Tibial artery (tissue), 4 donors: ENCODE results near the gene SLC15A1.

Experiments used
- DNase-seq, 2 donors: peaks; one replicate each; pipeline ENCODE4 v3.0.0-alpha.2; 2019
- H3K27ac ChIP-seq, 2 donors: fragments of 200-600 bp; sonication (generic) in 1 of 2; 1 replicate in 1 of 2; 2 replicates in 1 of 2; pipeline ENCODE4 v1.5.1; 2018 to 2019; ENCODE audit warnings: mild to moderate bottlenecking in 1 of 2
- H3K27me3 ChIP-seq, 2 donors: fragments of 200-600 bp; sonication (generic) in 1 of 2; one replicate each; pipeline versions ENCODE4 v1.5.1 to v1.6.0; 2016 to 2019
- H3K36me3 ChIP-seq, 3 donors: fragments of 200-600 bp; sonication (generic) in 2 of 3; one replicate each; pipeline ENCODE4 v1.5.1; 2016 to 2019; ENCODE audit warnings: mild to moderate bottlenecking in 2 of 3
- H3K4me1 ChIP-seq, 4 donors: fragments of 200-600 bp; sonication (generic) in 2 of 4; 1 replicate in 3 of 4; 2 replicates in 1 of 4; pipeline ENCODE4 v1.5.1; 2016 to 2019
- H3K4me3 ChIP-seq, 2 donors: fragments of 200-600 bp; sonication (generic) in 1 of 2; 1 replicate in 1 of 2; 2 replicates in 1 of 2; pipeline ENCODE4 v1.5.1; 2018 to 2019; ENCODE audit warnings: mild to moderate bottlenecking in 2 of 2
- H3K9me3 ChIP-seq, 3 donors: fragments of 200-600 bp; sonication (generic) in 1 of 3; one replicate each; pipeline ENCODE4 v1.5.1; 2016 to 2019
- intact Hi-C: fragments of 100-400 bp; cut with DNase I; formaldehyde crosslinking; loops from one replicate; pipeline ENCODE4 v1.15.0; 2023; ENCODE audit warnings: low total_unique reads
- TF ChIP-seq, protein P1 (sequence below), 2 experiments: fragments of 200-600 bp in 1 of 2; fragments of 450-650 bp in 1 of 2; IDR thresholded peaks; one replicate each; pipeline ENCODE4 v1.5.1; 2017 to 2019; ENCODE audit warnings: antibody characterized with exemption in 2 of 2, mild to moderate bottlenecking in 1 of 2, moderate library complexity in 1 of 2

The SLC15A1 gene

DNA sequence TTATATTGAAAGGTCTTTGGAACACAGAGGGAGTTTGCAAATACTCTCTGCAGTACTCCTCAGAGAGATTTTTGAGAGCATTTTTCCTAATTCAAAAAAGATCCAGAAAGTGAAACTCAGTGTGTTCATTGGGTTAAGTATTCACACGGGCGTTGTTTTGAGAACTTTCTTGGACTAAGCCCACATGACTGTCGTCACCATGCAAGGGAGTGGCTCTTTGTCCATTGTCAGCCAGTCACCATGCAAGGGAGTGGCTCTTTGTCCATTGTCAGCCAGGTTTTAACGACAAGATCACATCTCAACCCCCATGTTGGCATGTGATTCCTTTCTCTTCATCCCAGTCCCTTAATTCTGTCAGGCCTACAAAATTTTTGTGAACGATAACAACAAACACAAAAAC is 94.3 kb downstream of the SLC15A1 start:
- Histone ChIP-seq H3K36me3 (no peaks in the 10 kb centered on the region), H3K9me3 (no peaks in the 10 kb centered on the region), H3K27me3 (peaks cover 0 to 4% of the 10 kb centered on the region in 2 donors), H3K4me3 (no peak overlapping the region), H3K4me1 (no peaks in the 10 kb centered on the region), H3K27ac (no peak overlapping the region)
- TF ChIP-seq, protein P1, sequence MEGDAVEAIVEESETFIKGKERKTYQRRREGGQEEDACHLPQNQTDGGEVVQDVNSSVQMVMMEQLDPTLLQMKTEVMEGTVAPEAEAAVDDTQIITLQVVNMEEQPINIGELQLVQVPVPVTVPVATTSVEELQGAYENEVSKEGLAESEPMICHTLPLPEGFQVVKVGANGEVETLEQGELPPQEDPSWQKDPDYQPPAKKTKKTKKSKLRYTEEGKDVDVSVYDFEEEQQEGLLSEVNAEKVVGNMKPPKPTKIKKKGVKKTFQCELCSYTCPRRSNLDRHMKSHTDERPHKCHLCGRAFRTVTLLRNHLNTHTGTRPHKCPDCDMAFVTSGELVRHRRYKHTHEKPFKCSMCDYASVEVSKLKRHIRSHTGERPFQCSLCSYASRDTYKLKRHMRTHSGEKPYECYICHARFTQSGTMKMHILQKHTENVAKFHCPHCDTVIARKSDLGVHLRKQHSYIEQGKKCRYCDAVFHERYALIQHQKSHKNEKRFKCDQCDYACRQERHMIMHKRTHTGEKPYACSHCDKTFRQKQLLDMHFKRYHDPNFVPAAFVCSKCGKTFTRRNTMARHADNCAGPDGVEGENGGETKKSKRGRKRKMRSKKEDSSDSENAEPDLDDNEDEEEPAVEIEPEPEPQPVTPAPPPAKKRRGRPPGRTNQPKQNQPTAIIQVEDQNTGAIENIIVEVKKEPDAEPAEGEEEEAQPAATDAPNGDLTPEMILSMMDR (IDR thresholded peaks at IDR 0.05): no peak
- intact Hi-C loops: loop anchor here (10.0 kb wide), 2 partner anchors 73 to 523 kb away; no protein-coding TSS in a partner anchor
- no peak for DNase-seq

DNA sequence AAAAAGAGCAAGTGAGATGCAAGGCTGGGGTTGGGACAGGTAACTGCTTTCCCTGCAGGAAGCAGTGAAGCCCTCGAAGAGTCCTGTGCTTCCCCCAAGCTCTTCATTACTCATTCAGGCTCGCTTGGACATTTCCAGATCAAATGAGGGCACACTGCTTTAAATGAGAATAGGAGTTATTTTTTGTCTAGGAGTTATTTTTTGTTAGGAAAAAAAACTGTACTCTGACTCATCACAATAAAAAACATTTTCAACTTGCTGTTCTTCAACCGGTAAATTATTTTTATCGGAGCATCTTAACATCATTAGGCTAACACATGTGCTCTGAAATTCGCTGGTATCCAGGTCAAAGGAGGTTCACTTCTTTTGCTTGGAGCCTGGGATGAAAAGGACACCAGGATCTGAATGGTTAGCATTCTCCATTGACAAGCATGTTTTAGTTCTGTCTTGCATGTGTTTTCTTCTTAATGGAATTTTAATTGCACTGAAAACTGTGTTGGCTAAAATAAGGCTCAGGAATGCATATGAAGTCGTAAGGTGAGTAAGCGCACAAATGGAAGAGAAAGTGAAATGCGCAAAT is 94.9 kb downstream of the SLC15A1 start:
- no peaks in the 10 kb centered on the region for H3K36me3 ChIP-seq
- no peaks in the 10 kb centered on the region for H3K9me3 ChIP-seq
- no peak overlapping the region for H3K4me3 ChIP-seq
- TF ChIP-seq, protein P1 (IDR thresholded peaks at IDR 0.05): no peak
- no peaks in the 10 kb centered on the region for H3K4me1 ChIP-seq
- H3K27me3 ChIP-seq: peaks cover 0 to 4% of the 10 kb centered on the region in 2 donors
- no peak for DNase-seq
- intact Hi-C loops: loop anchor here (10.0 kb wide), 2 partner anchors 73 to 523 kb away; no protein-coding TSS in a partner anchor
- H3K27ac ChIP-seq: no peak overlapping the region

DNA sequence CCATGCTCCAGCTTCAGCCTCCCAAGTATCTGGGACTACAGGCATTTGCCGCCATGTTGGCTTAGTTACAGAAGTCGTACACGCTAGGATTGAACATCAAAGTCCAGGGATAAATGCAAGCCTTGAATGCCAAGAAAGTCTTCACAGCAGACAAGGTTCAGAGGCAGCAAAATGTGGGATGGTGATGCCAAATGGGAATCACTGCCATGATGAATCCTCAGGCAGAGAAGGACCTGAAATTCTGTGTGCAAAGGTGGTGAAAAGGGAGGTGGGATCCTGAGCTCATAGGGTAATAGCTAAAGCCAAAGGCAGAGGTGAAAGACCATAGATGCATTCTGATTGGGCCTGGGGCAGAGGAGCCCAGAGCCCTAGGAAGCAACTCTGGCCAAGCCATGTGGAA is 96.2 kb downstream of the SLC15A1 start:
- H3K4me1 ChIP-seq: no peaks in the 10 kb centered on the region
- no peak overlapping the region for H3K4me3 ChIP-seq
- H3K9me3 ChIP-seq: no peaks in the 10 kb centered on the region
- TF ChIP-seq, protein P1 (IDR thresholded peaks at IDR 0.05): no peak
- no peak for DNase-seq
- no peaks in the 10 kb centered on the region for H3K36me3 ChIP-seq
- H3K27ac ChIP-seq: no peak overlapping the region
- H3K27me3 ChIP-seq: peaks cover 0 to 4% of the 10 kb centered on the region in 2 donors
- intact Hi-C loops: loop anchor here (10.0 kb wide), 2 partner anchors 71 to 521 kb away; no protein-coding TSS in a partner anchor

DNA sequence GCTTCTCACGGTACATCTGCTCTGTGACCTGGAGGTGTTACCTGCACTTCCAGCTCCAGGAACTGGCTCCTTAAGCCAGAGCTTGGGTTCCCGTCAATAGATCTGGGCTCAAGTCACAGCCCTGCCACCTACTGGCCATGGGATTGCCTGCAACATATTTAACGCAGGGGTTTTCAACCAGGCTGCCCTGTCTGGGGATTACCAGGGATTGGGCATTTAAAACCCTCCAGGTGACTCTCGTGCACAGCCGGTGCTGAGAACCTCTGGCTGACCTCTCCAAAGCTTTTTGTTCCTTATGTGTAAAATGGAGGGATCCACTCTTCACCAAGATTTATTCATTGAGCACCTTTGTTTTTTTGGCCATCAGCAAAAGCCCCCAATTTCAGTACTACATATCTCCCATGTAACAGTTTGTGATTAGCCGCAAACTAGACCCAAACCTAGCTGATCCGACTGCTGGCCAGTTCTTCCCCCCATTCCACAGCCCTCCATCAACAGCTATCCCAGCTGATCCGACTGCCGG is 98.9 kb downstream of the SLC15A1 start:
- DNase-seq: peak; percentile 80 to 85
- no peak overlapping the region for H3K27ac ChIP-seq
- no peak overlapping the region for H3K4me3 ChIP-seq
- H3K9me3 ChIP-seq: no peaks in the 10 kb centered on the region
- H3K36me3 ChIP-seq: no peaks in the 10 kb centered on the region
- no peaks in the 10 kb centered on the region for H3K4me1 ChIP-seq
- TF ChIP-seq, protein P1 (IDR thresholded peaks at IDR 0.05): peak; percentile 89 to 90
- intact Hi-C loops: loop anchor here (10.0 kb wide), 2 partner anchors 69 to 519 kb away; no protein-coding TSS in a partner anchor
- H3K27me3 ChIP-seq: peaks cover 0 to 4% of the 10 kb centered on the region in 2 donors

DNA sequence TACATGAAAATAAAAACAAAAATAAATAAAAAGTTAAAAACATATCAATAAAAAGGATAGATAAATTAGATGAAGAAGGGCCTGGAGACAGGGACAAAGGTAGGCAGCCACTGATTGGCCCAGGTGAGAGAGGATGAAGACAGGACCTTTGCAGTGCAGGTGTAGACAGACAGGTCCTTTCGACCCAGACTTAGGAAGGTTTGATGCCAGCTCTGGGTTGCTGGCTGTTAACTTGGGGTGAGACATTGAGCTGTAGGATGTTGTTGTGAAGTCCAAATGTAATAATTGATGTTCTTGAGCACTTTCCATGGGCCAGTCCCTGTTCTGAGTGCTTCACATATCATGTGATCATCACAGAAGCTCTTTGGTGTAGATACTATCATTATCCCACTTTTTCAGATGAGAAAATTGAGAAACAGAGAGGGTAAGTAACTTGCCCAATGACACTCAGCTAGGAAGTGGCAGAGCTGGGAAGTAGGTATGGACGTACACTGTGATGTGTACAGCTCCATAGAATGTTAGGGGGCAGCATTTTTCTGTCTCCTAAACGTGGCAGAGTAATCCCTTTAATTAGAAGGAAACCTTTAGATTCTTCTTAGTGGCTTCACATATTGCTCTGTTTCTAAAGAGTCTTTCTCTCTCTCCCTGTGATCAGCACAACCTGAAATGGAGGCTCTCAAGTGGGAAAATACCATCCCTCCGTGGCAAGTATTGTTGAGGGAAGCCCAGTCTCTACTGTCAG is 99.6 kb downstream of the SLC15A1 start:
- H3K4me3 ChIP-seq: no peak overlapping the region
- intact Hi-C loops: loop anchor here (10.0 kb wide), 2 partner anchors 68 to 518 kb away; no protein-coding TSS in a partner anchor
- no peak overlapping the region for H3K27ac ChIP-seq
- H3K9me3 ChIP-seq: no peaks in the 10 kb centered on the region
- no peak for DNase-seq
- H3K27me3 ChIP-seq: peaks cover 0 to 4% of the 10 kb centered on the region in 2 donors
- no peaks in the 10 kb centered on the region for H3K4me1 ChIP-seq
- H3K36me3 ChIP-seq: no peaks in the 10 kb centered on the region
- TF ChIP-seq, protein P1 (IDR thresholded peaks at IDR 0.05): no peak
